Stimulated activated CD4-positive, alpha-beta T cell treated with anti-CD3 and anti-CD28 coated beads, TNF-alpha, amount 100 ng/mL, for 1 hour (primary cell): Measurements from ENCODE around the gene TMEM174.
A peak's percentile ranks its signal among the peaks of the same experiment; 100 is the strongest.

ENCODE experiments used
- DNase-seq, 3 donors: peaks; one replicate each; pipeline ENCODE4 v3.0.0-alpha.2; 2020; ENCODE audit warnings: low read depth in 3 of 3, low spot score in 1 of 3

TMEM174 gene

GRCh38 chr5:73152411-73153388, 20.3 kb upstream of the TMEM174 start:
- DNase-seq, result no peak

GRCh38 chr5:73153513-73153912, 19.5 kb upstream of the TMEM174 start:
- DNase-seq, result no peak

- no peak for DNase-seq
Observed at GRCh38 chr5:73154208-73155006, 18.6 kb upstream of the TMEM174 start.

- no peak for DNase-seq
Observed at GRCh38 chr5:73155271-73156222, 17.4 kb upstream of the TMEM174 start.

DNA sequence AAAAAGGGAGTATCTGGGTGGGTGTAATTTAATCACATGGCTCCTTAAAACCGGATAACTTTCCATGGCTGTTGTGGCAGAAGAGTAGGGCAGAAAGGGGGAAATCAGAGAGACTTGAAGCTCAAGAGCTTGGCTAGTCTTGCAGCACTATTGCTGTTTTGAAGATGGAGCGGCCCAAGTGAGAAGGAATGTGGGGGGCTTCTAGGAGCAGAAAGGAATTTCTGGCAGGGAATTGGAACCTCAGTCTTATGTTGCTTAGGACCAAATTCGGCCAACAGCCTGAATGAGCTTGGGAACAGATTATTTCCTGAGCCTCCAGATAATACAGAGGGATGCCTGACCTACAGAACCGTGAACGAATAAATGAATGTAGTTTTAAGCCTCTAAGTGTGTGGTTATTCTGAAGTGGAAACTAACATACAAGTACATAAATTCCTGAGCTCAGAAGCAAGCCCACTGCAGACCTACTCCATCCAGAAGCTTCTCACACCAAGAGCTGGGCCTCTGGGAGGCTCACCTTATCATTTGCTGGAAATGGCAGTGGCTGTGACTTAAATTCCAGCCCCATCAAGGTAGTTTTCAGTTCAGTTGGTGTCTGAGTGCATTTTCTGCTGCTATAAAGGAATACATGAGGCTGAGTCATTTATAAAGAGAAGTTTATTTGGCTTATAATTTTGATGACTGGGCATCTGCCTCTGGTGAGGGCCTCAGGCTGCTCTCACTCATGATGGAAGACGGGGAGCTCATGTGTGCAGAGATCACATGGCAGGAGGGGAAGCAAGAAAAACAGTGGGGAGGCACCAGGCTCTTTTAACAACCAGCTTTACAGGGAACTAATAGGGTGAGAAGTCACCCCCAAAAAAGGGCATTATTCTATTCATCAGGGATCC, 15.3 kb upstream of the TMEM174 start:
- DNase-seq, result no peak

- DNase-seq, result no peak
Observed at GRCh38 chr5:73158313-73158712, 14.7 kb upstream of the TMEM174 start.

GRCh38 chr5:73160239-73160671, 12.7 kb upstream of the TMEM174 start:
- DNase-seq, result peak in 1 of 3 donors; percentile 10

DNA sequence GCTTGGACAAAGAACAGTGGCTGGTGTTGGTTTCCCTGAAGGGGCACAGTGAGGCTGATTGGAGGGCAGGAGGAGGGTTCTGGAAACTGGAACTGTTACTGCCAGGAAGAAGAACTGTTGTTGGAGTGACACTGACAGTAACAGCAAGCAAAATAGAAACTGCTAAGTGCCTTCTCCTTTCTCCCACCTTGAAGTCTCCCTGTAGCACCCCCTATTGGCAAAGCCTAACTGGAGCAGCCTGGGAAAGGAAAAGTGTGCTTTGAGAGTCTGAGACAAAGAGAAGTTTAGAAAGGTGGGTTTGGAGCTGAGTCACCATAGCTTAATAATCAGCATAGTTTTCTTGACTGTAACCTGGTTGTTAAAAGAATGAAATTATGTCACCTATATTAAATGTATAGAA, 2.5 kb upstream of the TMEM174 start:
- no peak for DNase-seq

DNA sequence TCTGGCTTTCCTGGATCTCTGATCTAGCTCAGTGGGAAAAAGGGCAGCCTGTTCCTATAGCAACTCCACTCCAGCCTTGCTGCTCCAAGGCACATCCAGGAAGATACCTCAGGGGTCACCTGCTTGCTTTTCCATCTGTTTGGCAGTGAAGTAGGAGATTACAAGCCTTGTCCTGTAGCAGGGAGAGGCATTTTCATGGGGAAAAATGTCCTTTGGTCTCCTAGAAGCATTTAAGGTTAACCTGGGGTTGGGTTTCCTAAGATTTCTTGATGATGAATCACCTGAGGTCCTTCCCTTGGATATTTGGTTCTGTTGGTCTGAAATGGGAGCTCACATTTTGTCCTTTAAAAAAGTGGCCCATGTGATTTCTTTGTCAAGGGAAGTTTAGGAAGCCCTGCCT, 1.5 kb upstream of the TMEM174 start:
- DNase-seq, result no peak

GRCh38 chr5:73174100-73174815, 1.3 kb downstream of the TMEM174 start:
- no peak for DNase-seq

DNA sequence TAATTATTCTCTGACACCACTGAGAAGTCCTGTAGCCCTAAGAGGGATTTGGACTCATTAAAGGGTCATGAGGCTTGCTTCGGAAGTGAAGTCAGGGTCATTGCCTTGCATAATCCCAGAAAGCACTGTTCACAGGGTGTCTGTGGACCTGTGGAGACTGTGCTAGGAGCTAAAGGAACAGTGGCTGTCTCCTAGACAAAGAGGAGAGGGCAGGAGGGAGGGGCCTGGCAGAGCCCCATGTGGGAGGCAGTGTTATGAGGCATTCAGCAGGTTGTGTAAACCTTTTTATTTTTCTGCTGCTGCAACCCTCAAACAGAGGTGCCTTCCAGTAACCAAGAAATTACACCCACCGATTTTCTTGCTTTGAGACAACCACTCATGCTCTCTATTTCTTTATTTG, 3.3 kb downstream of the TMEM174 start:
- DNase-seq, result no peak

- DNase-seq, result no peak
Observed at GRCh38 chr5:73178265-73178664, 5.3 kb downstream of the TMEM174 start.

- no peak for DNase-seq
Observed at GRCh38 chr5:73179730-73180129, 6.7 kb downstream of the TMEM174 start.

DNA sequence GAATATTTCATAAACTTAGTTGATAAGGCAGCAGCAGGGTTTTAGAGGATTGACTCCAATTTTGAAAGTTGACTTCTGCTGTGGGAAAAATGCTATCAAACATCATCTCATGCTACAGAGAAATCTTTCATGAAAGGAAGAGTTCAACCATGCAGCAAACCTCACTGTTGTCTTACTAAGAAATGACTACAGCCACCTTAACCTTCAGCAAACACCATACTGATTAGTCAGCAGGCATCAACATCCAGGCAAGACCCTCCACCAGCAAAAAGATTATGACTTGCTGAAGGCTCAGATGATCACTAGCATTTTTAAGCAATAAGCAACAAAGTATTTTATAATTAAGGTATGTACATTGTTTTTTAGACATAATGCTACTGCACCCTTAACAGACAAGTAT, 7.6 kb downstream of the TMEM174 start:
- no peak for DNase-seq

- DNase-seq, result no peak
Observed at GRCh38 chr5:73182307-73182706, 9.3 kb downstream of the TMEM174 start.

DNA sequence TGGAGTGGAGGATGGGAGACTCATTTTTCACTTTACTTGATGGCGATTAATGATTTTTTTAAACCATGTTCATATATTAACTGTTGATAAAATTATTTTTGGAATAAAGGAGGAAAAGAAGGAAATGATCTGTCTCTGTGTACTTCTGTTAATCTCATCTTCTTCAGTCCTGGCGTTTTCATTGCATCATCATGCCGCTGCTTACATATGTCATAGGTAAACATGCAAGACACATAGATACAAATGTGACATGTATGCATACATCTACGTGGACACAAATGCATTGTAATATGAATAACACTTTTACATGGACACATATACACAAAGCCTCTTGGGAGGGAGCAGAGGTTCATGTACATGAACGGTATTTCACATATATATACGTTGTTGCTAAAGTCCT, 10.0 kb downstream of the TMEM174 start:
- no peak for DNase-seq

DNA sequence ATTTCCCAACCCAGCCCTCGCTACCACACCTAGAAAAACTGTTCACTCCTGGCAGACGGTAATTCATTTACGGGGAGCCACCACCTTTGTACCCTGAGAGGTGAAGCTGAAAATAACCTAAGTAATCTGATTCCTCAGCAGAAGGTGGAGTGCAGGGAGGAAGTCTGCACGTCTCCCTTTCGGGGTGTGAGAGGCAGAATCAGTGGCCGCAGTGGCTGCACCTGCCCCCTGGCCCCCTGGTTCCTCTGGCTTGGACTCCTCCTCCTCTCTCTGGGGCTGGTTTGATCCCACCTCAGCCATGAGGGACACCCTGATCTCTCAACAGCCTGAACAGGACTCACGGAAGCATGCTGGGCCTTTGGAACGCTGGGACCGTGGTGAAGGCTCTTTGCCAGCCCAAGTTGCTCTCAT, 10.5 kb downstream of the TMEM174 start:
- no peak for DNase-seq

DNA sequence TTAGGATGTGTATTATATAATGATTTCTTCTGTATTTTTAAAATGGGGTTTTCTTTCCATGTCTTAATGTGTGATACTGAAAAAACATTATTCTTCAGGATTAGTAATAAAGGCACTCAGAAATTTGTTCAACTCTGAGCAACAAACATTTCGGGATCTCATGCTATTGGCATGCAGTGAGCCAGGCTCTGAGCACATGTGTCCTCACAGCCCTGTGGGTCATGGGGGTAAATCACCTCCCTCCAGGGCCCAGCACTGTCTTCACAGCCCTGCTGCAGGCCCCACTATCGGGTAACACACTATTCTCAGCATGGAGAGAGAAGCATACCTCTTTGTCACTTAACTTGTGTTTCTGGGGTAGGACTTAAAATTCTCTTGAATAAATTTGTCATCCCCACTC, 14.0 kb downstream of the TMEM174 start:
- DNase-seq, result no peak
